Kidney epithelial cell (primary cell): ENCODE measurements around the gene CLIP2. TPM values are rescaled to one million over a fixed set of nuclear protein-coding genes. Genes with fewer than 3 reads are reported as not detected.

Source experiments
- DNase-seq: peaks from one replicate; pipeline ENCODE4 v3.0.0-alpha.2; 2010; ENCODE audit warnings: low read depth
- H3K27me3 ChIP-seq: 2 replicates; pipeline ENCODE4 v1.6.0; 2011; ENCODE audit warnings: low read length; ENCODE audit not compliant: control insufficient read depth, insufficient read depth
- H3K36me3 ChIP-seq: 2 replicates; pipeline ENCODE4 v1.5.1; 2011; ENCODE audit warnings: low read length; ENCODE audit not compliant: control insufficient read depth, insufficient read depth
- H3K4me3 ChIP-seq: 2 replicates; pipeline ENCODE4 v1.5.1; 2011; ENCODE audit warnings: low read depth, mild to moderate bottlenecking, control low read depth, low read length
- CTCF ChIP-seq: IDR thresholded peaks from 2 replicates; pipeline ENCODE4 v1.5.1; 2011; ENCODE audit warnings: mild to moderate bottlenecking, moderate library complexity, low read length, control low read depth, inconsistent platforms; ENCODE audit not compliant: insufficient read depth, poor library complexity, severe bottlenecking
- total RNA-seq: library from RNA; depleted of rRNA; stranded (reverse); fragments of >200 nt; gene quantifications from 2 replicates; pipeline ENCODE4 v1.2.3, GENCODE V29; 2015

CLIP2 gene
- total RNA-seq, 1 donor from 2014 or later = 46.3 TPM

DNA sequence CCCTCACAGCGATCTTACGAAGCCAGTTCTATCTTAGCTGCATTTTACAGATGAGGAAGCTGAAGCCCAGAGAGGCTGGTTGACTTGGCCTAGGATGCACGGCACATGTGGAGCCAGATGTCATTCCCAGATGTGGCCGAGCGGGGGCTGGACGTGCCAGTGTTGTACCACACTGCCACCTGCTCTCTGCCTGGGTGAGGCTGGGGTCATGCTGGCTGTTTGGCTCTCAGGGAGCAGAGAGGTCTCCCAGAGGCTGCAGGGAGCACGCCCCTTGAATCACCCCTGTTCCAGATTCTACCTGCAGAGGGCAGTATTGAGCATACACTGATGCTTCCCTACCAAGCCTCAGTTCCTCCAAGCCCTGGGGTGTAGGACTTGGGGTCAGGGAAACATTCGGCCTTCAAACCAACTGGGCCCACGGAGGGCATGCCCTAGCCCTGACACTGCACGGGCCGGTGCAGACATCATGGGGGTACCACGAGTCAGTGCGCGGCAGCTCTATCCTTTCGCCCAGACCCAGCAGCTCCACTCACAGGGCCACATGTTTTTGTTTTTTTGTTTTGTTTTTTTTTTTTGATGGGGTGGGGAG is 160.7 kb downstream of the CLIP2 start:
- H3K4me3 ChIP-seq = no peak overlapping the region
- TF ChIP-seq CTCF = peak; percentile 67
- no peak for DNase-seq
- no peaks in the 10 kb centered on the region for H3K27me3 ChIP-seq
- no peaks in the 10 kb centered on the region for H3K36me3 ChIP-seq

DNA sequence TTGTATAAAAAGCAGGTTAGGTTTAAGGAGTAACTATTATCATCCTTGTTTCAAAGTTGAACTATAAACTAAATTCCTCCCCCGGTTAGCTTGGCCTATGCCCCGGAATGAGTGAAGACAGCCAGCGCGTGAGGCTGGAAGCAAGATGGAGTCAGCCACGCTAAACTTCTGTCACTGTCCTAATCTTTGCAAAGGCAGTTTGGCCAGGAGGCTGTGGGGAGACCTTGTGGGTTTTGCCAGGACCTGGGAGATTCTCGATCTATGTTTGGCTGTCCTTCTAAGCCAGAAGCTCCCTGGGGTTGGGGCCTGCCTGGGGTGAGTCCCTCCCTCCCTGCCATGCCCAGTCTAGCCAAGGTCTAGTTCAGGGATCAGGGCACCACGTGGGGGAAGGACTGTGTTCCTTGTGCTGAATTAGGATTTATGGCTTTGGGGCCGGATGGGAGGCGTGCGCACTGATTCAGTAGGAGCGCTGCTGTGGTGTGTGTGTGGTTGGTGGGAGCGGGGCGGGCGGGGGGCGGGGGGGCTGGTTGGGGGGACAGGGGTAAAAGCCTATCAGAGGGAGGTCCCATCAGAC is 163.6 kb downstream of the CLIP2 start:
- no peak for DNase-seq
- TF ChIP-seq CTCF = no peak
- Histone ChIP-seq H3K4me3 (peak overlapping the region; percentile 78), H3K27me3 (no peaks in the 10 kb centered on the region), H3K36me3 (no peaks in the 10 kb centered on the region)

- Histone ChIP-seq H3K27me3 (no peaks in the 10 kb centered on the region), H3K4me3 (peak within 1 kb of the TSS; percentile 78), H3K36me3 (no peaks in the 10 kb centered on the region)
- TF ChIP-seq CTCF = no peak
- DNase-seq = no peak
Measured at GRCh38 chr7:74453322-74454011, 164.3 kb downstream of the CLIP2 start, which contains the start of gene GTF2IRD1. Gene GTF2IRD1, plus strand, starts transcription at chr7:74453906. Its CDS starts 54,175 bp downstream, at chr7:74508081.

DNA sequence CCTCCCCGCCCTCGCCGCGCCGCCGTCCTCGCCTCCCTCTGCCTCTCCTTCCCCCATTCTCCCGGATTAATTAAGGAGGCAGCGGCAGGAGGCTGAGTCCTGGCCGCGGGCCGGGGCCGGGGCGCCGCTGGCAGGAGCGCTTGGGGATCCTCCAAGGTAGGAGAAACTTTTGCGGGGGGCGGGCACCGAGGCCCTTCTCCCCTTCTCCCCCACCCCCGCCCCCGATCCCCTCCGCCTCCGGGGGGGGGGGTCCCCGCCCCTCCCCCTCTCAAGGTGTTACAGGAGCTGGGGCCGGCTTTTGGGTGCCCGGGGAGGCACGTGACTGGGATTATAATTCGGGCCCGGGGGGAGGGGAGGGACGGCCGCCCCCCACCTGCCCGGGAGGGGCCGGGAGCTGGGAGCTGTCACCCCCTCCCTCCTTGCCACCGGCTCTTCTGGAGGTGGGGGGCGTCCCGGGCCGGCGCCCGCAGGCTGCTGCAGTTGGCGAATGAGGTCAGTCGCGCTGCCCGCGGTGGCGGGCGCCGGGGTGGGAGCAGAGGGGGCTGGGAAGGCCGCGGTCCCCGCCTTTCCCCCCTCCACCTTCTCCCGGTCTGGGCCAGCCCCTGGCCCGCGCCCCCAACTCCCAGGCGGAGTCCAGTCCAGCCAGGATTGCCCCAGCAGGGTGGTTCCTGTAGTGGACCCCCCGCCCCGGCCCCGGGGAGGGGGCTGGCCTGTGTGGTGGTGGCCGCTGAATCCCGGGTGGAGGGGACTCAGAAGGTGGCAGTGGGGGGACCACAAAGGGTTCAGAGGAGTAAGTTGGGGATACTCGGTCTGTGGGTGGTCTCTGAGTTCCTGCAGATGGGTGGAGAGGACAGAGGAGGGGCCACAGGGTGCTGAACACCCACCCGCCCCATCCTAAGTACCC is 165.1 kb downstream of the CLIP2 start:
- Histone ChIP-seq H3K36me3 (no peaks in the 10 kb centered on the region), H3K4me3 (peak overlapping the region; percentile 78)
- TF ChIP-seq CTCF = no peak

DNA sequence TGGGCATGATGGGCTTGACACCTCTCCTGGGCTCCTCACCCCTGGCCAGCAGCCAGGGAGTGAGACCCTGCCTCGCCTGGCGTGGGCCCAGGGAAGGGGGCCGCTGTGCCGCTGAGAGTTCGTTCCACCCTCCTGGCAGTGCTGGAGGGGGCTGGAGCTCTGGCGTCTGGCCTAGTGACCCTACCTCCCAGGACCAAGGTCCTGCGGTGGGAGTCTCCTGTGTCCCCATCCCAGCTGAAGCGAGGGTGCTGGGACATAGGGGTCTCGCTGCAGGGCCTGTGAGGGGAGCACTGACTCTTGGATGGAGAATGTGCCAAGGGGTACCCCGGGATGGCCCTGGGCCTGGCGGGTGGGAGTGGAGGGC is 165.7 kb downstream of the CLIP2 start:
- no peak for TF ChIP-seq CTCF
- peak overlapping the region; percentile 78 for H3K4me3 ChIP-seq
- DNase-seq = no peak
- H3K27me3 ChIP-seq = no peaks in the 10 kb centered on the region
- H3K36me3 ChIP-seq = no peaks in the 10 kb centered on the region

More for the DNA sequence above, 165.1 kb downstream of the CLIP2 start:
- H3K27me3 ChIP-seq = no peaks in the 10 kb centered on the region
- DNase-seq = no peak
